Activated B cell treated with CpG ODN at 0.5 μM for 24 hours (primary cell): ENCODE results near the gene TEKT4. TPM values are rescaled to one million over a fixed set of nuclear protein-coding genes. Genes with fewer than 3 reads are reported as not detected.
"Not testable (repeated sequence)": the region's sequence is repeated elsewhere in the genome, so short reads cannot be mapped to it uniquely, and the experiment has no call there.

Experiments
- ATAC-seq: fragments of 200-7000 bp; cut with Tn5 transposase; one replicate; pipeline ENCODE4 v1.10.0; 2021; ENCODE audit warnings: low read depth, mild to moderate bottlenecking, moderate library complexity
- CTCF ChIA-PET: fragments of 350-600 bp; sonication (Branson Sonifier 250); formaldehyde crosslinking; loops from one replicate; lab custom pipeline; 2021; ENCODE audit warnings: antibody characterized with exemption; lab: Charles Lee
- POLR2A ChIA-PET: fragments of 350-600 bp; sonication (Branson Sonifier 250); formaldehyde crosslinking; loops from one replicate; lab custom pipeline; 2021; ENCODE audit warnings: antibody characterized with exemption; lab: Charles Lee
- DNase-seq: peaks from one replicate; pipeline ENCODE4 v3.0.0; 2022
- H3K27ac Mint-ChIP-seq: one replicate; pipeline ENCODE4 v1.8.0; 2020; ENCODE audit warnings: mixed read lengths
- H3K27me3 Mint-ChIP-seq: one replicate; pipeline ENCODE4 v1.8.0; 2021; ENCODE audit warnings: mixed read lengths
- H3K36me3 Mint-ChIP-seq: one replicate; pipeline ENCODE4 v1.8.0; 2021; ENCODE audit warnings: low read depth, mixed read lengths
- H3K4me1 Mint-ChIP-seq: one replicate; pipeline ENCODE4 v1.8.0; 2021; ENCODE audit warnings: mixed read lengths
- H3K4me3 Mint-ChIP-seq: one replicate; pipeline ENCODE4 v1.8.0; 2020; ENCODE audit warnings: mild to moderate bottlenecking, mixed read lengths
- H3K9me3 Mint-ChIP-seq: one replicate; pipeline ENCODE4 v1.8.0; 2020; ENCODE audit warnings: mixed read lengths
- intact Hi-C: fragments of 100-400 bp; cut with micrococcal nuclease; formaldehyde crosslinking; loops from one replicate; pipeline ENCODE4 v1.15.1; 2024
- total RNA-seq: library from RNA; stranded (reverse); gene quantifications from 2 replicates; pipeline ENCODE4 v1.2.3, GENCODE V29; 2022
- TF ChIP-seq, protein P1 (sequence below): fragments of 200-600 bp; IDR thresholded peaks from one replicate; pipeline ENCODE4 v1.8.0; 2022; ENCODE audit warnings: antibody characterized with exemption, mild to moderate bottlenecking

TEKT4 gene
- total RNA-seq, 1 donor from 2014 or later: not detected

DNA sequence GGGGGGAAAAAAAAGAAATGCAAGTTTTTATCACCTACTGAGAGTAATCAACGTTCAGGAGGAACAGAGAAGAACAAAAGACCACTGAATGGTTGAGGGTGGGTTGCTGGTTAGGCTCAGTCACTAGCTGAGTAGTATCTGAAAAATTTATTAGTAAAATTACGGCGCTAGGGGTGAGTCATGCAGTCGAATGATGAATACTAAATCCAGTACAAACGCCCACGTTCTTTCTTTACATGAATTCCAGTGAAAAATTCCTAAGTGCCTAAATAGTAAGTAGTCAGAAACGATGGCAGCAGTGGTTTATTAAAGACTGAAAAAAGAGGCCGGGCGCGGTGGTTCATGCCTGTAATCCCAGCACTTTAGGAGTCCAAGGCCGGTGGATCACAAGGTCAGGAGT lies 52.0 kb downstream of the TEKT4 start:
- H3K27ac Mint-ChIP-seq: no peak overlapping the region
- H3K36me3 Mint-ChIP-seq: no peaks in the 10 kb centered on the region
- no peaks in the 10 kb centered on the region for H3K27me3 Mint-ChIP-seq
- TF ChIP-seq, protein P1, sequence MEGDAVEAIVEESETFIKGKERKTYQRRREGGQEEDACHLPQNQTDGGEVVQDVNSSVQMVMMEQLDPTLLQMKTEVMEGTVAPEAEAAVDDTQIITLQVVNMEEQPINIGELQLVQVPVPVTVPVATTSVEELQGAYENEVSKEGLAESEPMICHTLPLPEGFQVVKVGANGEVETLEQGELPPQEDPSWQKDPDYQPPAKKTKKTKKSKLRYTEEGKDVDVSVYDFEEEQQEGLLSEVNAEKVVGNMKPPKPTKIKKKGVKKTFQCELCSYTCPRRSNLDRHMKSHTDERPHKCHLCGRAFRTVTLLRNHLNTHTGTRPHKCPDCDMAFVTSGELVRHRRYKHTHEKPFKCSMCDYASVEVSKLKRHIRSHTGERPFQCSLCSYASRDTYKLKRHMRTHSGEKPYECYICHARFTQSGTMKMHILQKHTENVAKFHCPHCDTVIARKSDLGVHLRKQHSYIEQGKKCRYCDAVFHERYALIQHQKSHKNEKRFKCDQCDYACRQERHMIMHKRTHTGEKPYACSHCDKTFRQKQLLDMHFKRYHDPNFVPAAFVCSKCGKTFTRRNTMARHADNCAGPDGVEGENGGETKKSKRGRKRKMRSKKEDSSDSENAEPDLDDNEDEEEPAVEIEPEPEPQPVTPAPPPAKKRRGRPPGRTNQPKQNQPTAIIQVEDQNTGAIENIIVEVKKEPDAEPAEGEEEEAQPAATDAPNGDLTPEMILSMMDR: no peak
- H3K9me3 Mint-ChIP-seq: peaks cover 3% of the 10 kb centered on the region
- intact Hi-C loops: no loop called here
- no peaks in the 10 kb centered on the region for H3K4me1 Mint-ChIP-seq
- ATAC-seq (no peak), DNase-seq (no peak)
- no peak overlapping the region for H3K4me3 Mint-ChIP-seq
- ChIA-PET CTCF (no interaction called here), POLR2A (no interaction called here)

DNA sequence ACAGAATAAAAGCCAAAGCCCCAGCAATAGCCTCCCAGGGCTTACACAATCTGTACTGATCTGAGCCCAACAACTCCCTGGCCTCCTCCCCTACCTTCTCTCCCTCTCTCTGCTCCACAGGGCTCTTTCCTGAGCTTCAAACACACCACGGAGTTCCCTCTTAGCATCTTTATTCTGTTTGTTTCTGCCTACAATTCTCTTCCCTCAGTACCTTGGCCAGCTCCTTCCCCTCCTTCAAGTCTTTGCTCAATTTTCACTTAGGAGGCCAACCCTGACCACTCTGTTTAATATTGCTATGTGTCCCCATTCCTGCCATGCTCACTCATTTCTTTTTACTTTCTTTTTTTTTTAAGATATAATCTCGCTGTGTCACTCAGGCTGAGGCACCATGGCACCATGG lies 53.8 kb downstream of the TEKT4 start:
- intact Hi-C loops, H3K4me3 Mint-ChIP-seq, H3K36me3 Mint-ChIP-seq, H3K27me3 Mint-ChIP-seq, H3K27ac Mint-ChIP-seq, H3K4me1 Mint-ChIP-seq, DNase-seq, CTCF ChIA-PET, H3K9me3 Mint-ChIP-seq, ATAC-seq, POLR2A ChIA-PET: not testable (repeated sequence)

Other genes with a start within 250 kb of the TEKT4 start
- not detected in 2 replicates for gene MAL, start 154.3 kb downstream of the TEKT4 start, total RNA-seq